ENCODE data around the gene PRKCE.

- no peak for TF ChIP-seq FOXP2 (optimal IDR thresholded peaks at IDR 0.05; ENCODE audit: control extremely low read depth, extremely low read length, insufficient read depth)
- TF ChIP-seq EZH2 (IDR thresholded peaks at IDR 0.05) = no peak
- TF ChIP-seq POLR2AphosphoS5 (IDR thresholded peaks at IDR 0.05; ENCODE audit: borderline replicate concordance, low read depth, low read length) = no peak
These were observed 25.7 kb upstream of the PRKCE start for GRCh38 chr2:45625824-45626223.
